Measurements from ENCODE around the gene TLL1. TPM values are rescaled to one million over a fixed set of nuclear protein-coding genes. Genes with fewer than 3 reads are reported as not detected.

Gene TLL1
- 0.20 TPM in 1 of 2 replicates, not detected in the other for total RNA-seq (2014; rRNA removed; shearing (Covaris generic))

GRCh38 chr4:165872461-165873297, at the start of gene TLL1:
TSS of gene TLL1 (plus strand) at chr4:165873237. CDS start at chr4:165873905, 668 bp downstream.
- no peak for DNase-seq (ENCODE audit: low read depth)

- DNase-seq (ENCODE audit: low read depth), result no peak
Measured at GRCh38 chr4:165826166-165826565, 46.9 kb upstream of the TLL1 start.

- DNase-seq (ENCODE audit: low read depth), result no peak
Measured at GRCh38 chr4:165827018-165827417, 46.0 kb upstream of the TLL1 start.

GRCh38 chr4:165828928-165829327, 44.1 kb upstream of the TLL1 start:
- no peak for DNase-seq (ENCODE audit: low read depth)

GRCh38 chr4:165834116-165834515, 38.9 kb upstream of the TLL1 start:
- DNase-seq (ENCODE audit: low read depth), result no peak

- no peak for DNase-seq (ENCODE audit: low read depth)
Measured at GRCh38 chr4:165838575-165838974, 34.5 kb upstream of the TLL1 start.

- DNase-seq (ENCODE audit: low read depth), result no peak
Measured at GRCh38 chr4:165839615-165840333, 33.3 kb upstream of the TLL1 start.

GRCh38 chr4:165842684-165843083, 30.4 kb upstream of the TLL1 start:
- no peak for DNase-seq (ENCODE audit: low read depth)

- DNase-seq (ENCODE audit: low read depth), result no peak
Measured at GRCh38 chr4:165844161-165844560, 28.9 kb upstream of the TLL1 start.

GRCh38 chr4:165851256-165851655, 21.8 kb upstream of the TLL1 start:
- DNase-seq (ENCODE audit: low read depth), result no peak

GRCh38 chr4:165855191-165855590, 17.8 kb upstream of the TLL1 start:
- DNase-seq (ENCODE audit: low read depth), result no peak

GRCh38 chr4:165861363-165861762, 11.7 kb upstream of the TLL1 start:
- DNase-seq (ENCODE audit: low read depth), result no peak

- DNase-seq (ENCODE audit: low read depth), result peak; percentile 3
Measured at GRCh38 chr4:165864271-165864670, 8.8 kb upstream of the TLL1 start.

- DNase-seq (ENCODE audit: low read depth), result no peak
Measured at GRCh38 chr4:165866019-165866650, 6.9 kb upstream of the TLL1 start.

GRCh38 chr4:165867961-165868360, 5.1 kb upstream of the TLL1 start:
- no peak for DNase-seq (ENCODE audit: low read depth)

GRCh38 chr4:165873298-165874071, 448 bp downstream of the TLL1 start:
- peak; percentile 8 for DNase-seq (ENCODE audit: low read depth)

- no peak for DNase-seq (ENCODE audit: low read depth)
Measured at GRCh38 chr4:165874072-165874790, 1.2 kb downstream of the TLL1 start.

- DNase-seq (ENCODE audit: low read depth), result no peak
Measured at GRCh38 chr4:165874791-165875371, 1.8 kb downstream of the TLL1 start.

GRCh38 chr4:165875446-165875845, 2.4 kb downstream of the TLL1 start:
- no peak for DNase-seq (ENCODE audit: low read depth)

- no peak for DNase-seq (ENCODE audit: low read depth)
Measured at GRCh38 chr4:165877286-165877685, 4.2 kb downstream of the TLL1 start.

GRCh38 chr4:165879641-165880040, 6.6 kb downstream of the TLL1 start:
- DNase-seq (ENCODE audit: low read depth), result no peak
